Measurements from ENCODE around the gene SYF2. TPM values are rescaled to one million over a fixed set of nuclear protein-coding genes. Genes with fewer than 3 reads are reported as not detected.
A peak's percentile ranks its signal among the peaks of the same experiment; 100 is the strongest.
"Not testable (repeated sequence)": the region's sequence is repeated elsewhere in the genome, so short reads cannot be mapped to it uniquely, and the experiment has no call there.

Gene SYF2
- total RNA-seq, 1 donor, result 39.4 TPM

DNA sequence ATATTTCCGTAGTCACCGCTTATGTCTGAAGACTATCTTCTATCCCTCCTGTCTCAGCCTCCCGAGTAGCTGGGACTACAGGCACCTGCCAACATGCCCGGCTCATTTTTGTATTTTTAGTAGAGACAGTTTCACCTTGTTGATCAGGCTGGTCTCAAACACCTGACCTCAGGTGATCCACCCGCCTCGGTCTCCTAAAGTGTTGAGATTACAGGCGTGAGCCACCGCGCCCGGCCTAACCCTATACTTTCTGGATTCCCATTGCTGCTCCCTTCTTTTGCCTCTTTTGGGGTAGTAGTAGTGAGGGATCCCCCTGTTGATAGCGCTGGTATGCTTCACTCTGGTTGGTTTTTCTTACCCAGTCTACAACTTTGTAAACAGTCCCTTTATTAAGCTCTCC, 5.7 kb upstream of the SYF2 start:
- Histone ChIP-seq H3K4me2 (ENCODE audit: insufficient read depth, low read length) (no peak overlapping the region), H3K4me3 (ENCODE audit: insufficient read depth, low read length) (no peak overlapping the region), H3K27ac (ENCODE audit: low read depth, low read length) (no peak overlapping the region), H3K9me3 (ENCODE audit: low read depth, low read length) (no peaks in the 10 kb centered on the region), H4K20me1 (ENCODE audit: insufficient read depth, low read length) (peaks cover 5% of the 10 kb centered on the region), H3K79me2 (ENCODE audit: insufficient read depth, low read length) (peaks cover 26% of the 10 kb centered on the region), H2AFZ (ENCODE audit: low read length) (no peak overlapping the region), H3K36me3 (ENCODE audit: insufficient read depth, low read length) (peaks cover 28% of the 10 kb centered on the region), H3K27me3 (ENCODE audit: insufficient read depth, low read length) (no peaks in the 10 kb centered on the region), H3K4me1 (ENCODE audit: insufficient read depth, low read length) (peaks cover 35% of the 10 kb centered on the region)
- TF ChIP-seq, protein P1, sequence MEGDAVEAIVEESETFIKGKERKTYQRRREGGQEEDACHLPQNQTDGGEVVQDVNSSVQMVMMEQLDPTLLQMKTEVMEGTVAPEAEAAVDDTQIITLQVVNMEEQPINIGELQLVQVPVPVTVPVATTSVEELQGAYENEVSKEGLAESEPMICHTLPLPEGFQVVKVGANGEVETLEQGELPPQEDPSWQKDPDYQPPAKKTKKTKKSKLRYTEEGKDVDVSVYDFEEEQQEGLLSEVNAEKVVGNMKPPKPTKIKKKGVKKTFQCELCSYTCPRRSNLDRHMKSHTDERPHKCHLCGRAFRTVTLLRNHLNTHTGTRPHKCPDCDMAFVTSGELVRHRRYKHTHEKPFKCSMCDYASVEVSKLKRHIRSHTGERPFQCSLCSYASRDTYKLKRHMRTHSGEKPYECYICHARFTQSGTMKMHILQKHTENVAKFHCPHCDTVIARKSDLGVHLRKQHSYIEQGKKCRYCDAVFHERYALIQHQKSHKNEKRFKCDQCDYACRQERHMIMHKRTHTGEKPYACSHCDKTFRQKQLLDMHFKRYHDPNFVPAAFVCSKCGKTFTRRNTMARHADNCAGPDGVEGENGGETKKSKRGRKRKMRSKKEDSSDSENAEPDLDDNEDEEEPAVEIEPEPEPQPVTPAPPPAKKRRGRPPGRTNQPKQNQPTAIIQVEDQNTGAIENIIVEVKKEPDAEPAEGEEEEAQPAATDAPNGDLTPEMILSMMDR (IDR thresholded peaks at IDR 0.05; ENCODE audit: extremely low read depth, low read depth, low read length), result no peak
- DNase-seq (ENCODE audit: insufficient read length, low spot score, missing footprints), result no peak

DNA sequence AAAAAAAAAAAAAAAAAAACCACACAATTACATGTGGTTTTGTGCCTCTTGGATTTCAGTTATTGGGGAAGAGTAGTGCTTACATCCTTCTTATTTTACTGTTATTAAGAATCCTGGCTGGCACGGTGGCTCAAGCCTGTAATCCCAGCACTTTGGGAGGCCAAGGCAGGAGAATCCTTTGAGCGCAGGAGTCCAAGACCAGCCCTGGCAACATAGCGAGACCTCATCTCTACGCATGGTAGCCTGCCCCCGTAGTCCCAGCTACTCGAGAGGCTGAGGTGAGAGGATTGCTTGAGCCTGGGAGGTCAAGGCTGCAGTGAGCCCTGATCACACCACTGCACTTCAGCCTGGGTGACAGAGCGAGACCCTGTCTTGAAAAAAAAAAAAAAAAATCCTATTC, 4.0 kb upstream of the SYF2 start:
- not testable (repeated sequence) for H4K20me1 ChIP-seq (ENCODE audit: insufficient read depth, low read length); H3K4me3 ChIP-seq (ENCODE audit: insufficient read depth, low read length); H3K4me2 ChIP-seq (ENCODE audit: insufficient read depth, low read length); H3K9me3 ChIP-seq (ENCODE audit: low read depth, low read length); H2AFZ ChIP-seq (ENCODE audit: low read length); DNase-seq (ENCODE audit: insufficient read length, low spot score, missing footprints); H3K27ac ChIP-seq (ENCODE audit: low read depth, low read length); H3K27me3 ChIP-seq (ENCODE audit: insufficient read depth, low read length)
- H3K4me1 ChIP-seq (ENCODE audit: insufficient read depth, low read length), result peaks cover 38% of the 10 kb centered on the region
- H3K79me2 ChIP-seq (ENCODE audit: insufficient read depth, low read length), result peaks cover 38% of the 10 kb centered on the region
- H3K36me3 ChIP-seq (ENCODE audit: insufficient read depth, low read length), result peaks cover 13% of the 10 kb centered on the region

DNA sequence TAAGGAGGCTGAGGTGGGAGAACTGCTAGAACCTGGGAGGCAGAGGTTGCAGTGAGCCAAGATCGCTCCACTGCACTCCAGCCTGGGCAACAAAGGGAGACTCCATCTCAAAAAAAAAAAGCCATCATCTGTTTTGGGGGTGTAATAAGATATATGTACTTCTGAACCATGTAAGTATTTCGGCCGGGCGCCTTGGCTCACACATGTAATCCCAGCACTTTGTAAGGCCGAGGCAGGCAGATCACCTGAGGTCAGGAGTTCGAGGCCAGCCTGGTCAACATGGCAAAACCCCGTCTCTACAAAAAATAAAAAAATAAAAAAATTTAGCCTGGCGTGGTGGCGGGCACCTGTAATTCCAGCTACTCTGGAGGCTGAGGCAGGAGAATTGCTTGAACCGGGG, 3.1 kb upstream of the SYF2 start:
- H4K20me1 ChIP-seq (ENCODE audit: insufficient read depth, low read length); H3K27me3 ChIP-seq (ENCODE audit: insufficient read depth, low read length); H3K36me3 ChIP-seq (ENCODE audit: insufficient read depth, low read length); H3K4me2 ChIP-seq (ENCODE audit: insufficient read depth, low read length); H3K9me3 ChIP-seq (ENCODE audit: low read depth, low read length); H3K4me3 ChIP-seq (ENCODE audit: insufficient read depth, low read length); DNase-seq (ENCODE audit: insufficient read length, low spot score, missing footprints); H2AFZ ChIP-seq (ENCODE audit: low read length); H3K27ac ChIP-seq (ENCODE audit: low read depth, low read length): not testable (repeated sequence)
- Histone ChIP-seq H3K4me1 (ENCODE audit: insufficient read depth, low read length) (peaks cover 35% of the 10 kb centered on the region), H3K79me2 (ENCODE audit: insufficient read depth, low read length) (peaks cover 45% of the 10 kb centered on the region)

DNA sequence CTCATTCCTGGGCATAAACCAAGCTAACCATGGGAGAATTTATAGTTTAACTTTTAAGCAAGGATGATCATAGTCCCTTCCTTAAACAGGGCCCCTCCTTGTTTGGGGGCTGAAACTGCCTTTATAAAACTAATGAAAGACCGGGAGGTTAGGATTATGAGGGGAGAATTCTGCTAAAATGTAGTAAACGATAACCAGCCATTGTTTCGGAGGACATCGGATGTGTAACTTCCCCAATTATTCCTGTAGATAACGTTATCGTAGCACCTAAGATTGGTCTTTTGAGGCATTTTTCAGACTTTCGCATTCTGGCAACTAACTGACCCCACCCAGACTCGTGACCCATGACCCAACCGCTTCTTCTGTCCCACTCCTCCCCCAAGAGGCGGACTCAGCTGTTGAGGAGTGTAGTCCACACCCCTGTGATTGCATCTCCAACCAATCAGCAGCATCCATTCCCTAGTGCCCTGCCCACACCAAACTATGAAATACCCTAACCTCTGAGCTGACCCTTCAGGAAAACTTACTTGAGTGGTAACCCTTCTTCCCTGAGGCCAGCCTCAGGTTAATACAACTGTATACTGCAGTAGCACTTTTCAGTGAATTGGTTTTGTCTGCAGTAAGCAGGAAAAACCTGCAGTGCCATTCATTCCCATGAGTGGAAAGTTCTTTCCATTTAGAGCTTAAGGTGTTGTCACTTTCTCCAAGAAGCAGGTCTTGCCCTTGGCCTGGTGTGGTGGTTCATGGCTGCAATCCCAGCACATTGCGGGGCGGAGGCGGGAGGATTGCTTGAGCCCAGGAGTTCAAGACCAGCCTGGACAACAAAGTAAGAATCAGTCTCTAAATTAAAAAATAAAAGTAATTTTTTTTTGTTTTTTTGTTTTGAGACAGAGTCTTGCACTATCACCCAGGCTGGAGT, 823 bp upstream of the SYF2 start:
- Histone ChIP-seq H3K27me3 (ENCODE audit: insufficient read depth, low read length) (no peaks in the 10 kb centered on the region), H3K4me2 (ENCODE audit: insufficient read depth, low read length) (peak overlapping the region; percentile 91), H3K4me3 (ENCODE audit: insufficient read depth, low read length) (peak overlapping the region; percentile 91), H3K9me3 (ENCODE audit: low read depth, low read length) (no peaks in the 10 kb centered on the region), H3K36me3 (ENCODE audit: insufficient read depth, low read length) (peaks cover 14% of the 10 kb centered on the region), H2AFZ (ENCODE audit: low read length) (peak overlapping the region; percentile 83), H3K27ac (ENCODE audit: low read depth, low read length) (peak overlapping the region; percentile 89), H3K79me2 (ENCODE audit: insufficient read depth, low read length) (peaks cover 49% of the 10 kb centered on the region), H4K20me1 (ENCODE audit: insufficient read depth, low read length) (peaks cover 4% of the 10 kb centered on the region), H3K4me1 (ENCODE audit: insufficient read depth, low read length) (peaks cover 27% of the 10 kb centered on the region)
- TF ChIP-seq, protein P1 (IDR thresholded peaks at IDR 0.05; ENCODE audit: extremely low read depth, low read depth, low read length), result no peak
- DNase-seq (ENCODE audit: insufficient read length, low spot score, missing footprints), result peak; percentile 94

DNA sequence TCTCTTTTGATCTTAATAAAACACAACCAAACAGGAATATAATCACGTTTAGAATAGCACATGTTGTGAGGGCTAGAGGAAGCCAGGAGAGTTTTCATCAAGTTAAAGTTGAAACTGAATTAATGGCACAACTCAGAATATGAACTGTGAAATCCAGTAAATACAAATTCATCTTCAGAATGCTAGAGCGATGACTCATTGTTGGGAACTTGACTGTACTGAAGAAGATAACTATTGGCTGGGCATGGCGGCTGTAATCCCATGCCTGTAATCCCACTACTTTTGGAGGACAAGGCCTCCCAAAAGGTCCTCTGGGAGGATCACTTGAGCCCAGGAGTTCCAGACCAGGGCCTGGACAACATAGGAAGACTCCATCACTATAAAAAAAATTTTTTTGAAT, 8.8 kb downstream of the SYF2 start:
- Histone ChIP-seq H3K4me3 (ENCODE audit: insufficient read depth, low read length) (no peak overlapping the region), H3K4me2 (ENCODE audit: insufficient read depth, low read length) (no peak overlapping the region), H2AFZ (ENCODE audit: low read length) (no peak overlapping the region), H3K27ac (ENCODE audit: low read depth, low read length) (no peak overlapping the region), H3K36me3 (ENCODE audit: insufficient read depth, low read length) (peaks cover 64% of the 10 kb centered on the region), H3K79me2 (ENCODE audit: insufficient read depth, low read length) (peaks cover 3% of the 10 kb centered on the region), H3K4me1 (ENCODE audit: insufficient read depth, low read length) (no peaks in the 10 kb centered on the region), H4K20me1 (ENCODE audit: insufficient read depth, low read length) (no peaks in the 10 kb centered on the region), H3K9me3 (ENCODE audit: low read depth, low read length) (no peaks in the 10 kb centered on the region), H3K27me3 (ENCODE audit: insufficient read depth, low read length) (no peaks in the 10 kb centered on the region)
- TF ChIP-seq, protein P1 (IDR thresholded peaks at IDR 0.05; ENCODE audit: extremely low read depth, low read depth, low read length), result no peak
- no peak for DNase-seq (ENCODE audit: insufficient read length, low spot score, missing footprints)

Data from osteoblast (primary cell).